ENCODE measurements around the gene LACRT.
"Not testable (repeated sequence)": the region's sequence is repeated elsewhere in the genome, so short reads cannot be mapped to it uniquely, and the experiment has no call there.

LACRT gene

GRCh38 chr12:54634795-54635194 is at the start of gene LACRT:
Gene LACRT, minus strand, starts transcription at chr12:54634895. Its CDS starts 54 bp downstream, at chr12:54634841.
- no peak for DNase-seq

GRCh38 chr12:54683398-54683797 is 48.7 kb upstream of the LACRT start:
- DNase-seq = no peak

GRCh38 chr12:54682674-54683073 is 48.0 kb upstream of the LACRT start:
- no peak for DNase-seq

- no peak for DNase-seq
Measured at GRCh38 chr12:54680374-54680773, 45.7 kb upstream of the LACRT start.

- no peak for DNase-seq
Measured at GRCh38 chr12:54678131-54678530, 43.4 kb upstream of the LACRT start.

- DNase-seq = no peak
Measured at GRCh38 chr12:54667945-54668344, 33.2 kb upstream of the LACRT start.

GRCh38 chr12:54666008-54666407 is 31.3 kb upstream of the LACRT start:
- DNase-seq = no peak

GRCh38 chr12:54665022-54665635 is 30.4 kb upstream of the LACRT start:
- not testable (repeated sequence) for DNase-seq

GRCh38 chr12:54663603-54664002 is 28.9 kb upstream of the LACRT start:
- no peak for DNase-seq

- no peak for DNase-seq
Measured at GRCh38 chr12:54662026-54662425, 27.3 kb upstream of the LACRT start.

- no peak for DNase-seq
Measured at GRCh38 chr12:54661048-54661447, 26.4 kb upstream of the LACRT start.

- no peak for DNase-seq
Measured at GRCh38 chr12:54660320-54660962, 25.7 kb upstream of the LACRT start.

- DNase-seq = peak; percentile 21 to 33
Measured at GRCh38 chr12:54658306-54659264, 23.9 kb upstream of the LACRT start.

- no peak for DNase-seq
Measured at GRCh38 chr12:54657105-54657607, 22.5 kb upstream of the LACRT start.

- DNase-seq = no peak
Measured at GRCh38 chr12:54654926-54655325, 20.2 kb upstream of the LACRT start.

GRCh38 chr12:54653025-54653424 is 18.3 kb upstream of the LACRT start:
- no peak for DNase-seq

- DNase-seq = no peak
Measured at GRCh38 chr12:54650889-54651288, 16.2 kb upstream of the LACRT start.

- DNase-seq = no peak
Measured at GRCh38 chr12:54650409-54650808, 15.7 kb upstream of the LACRT start.

GRCh38 chr12:54649825-54650224 is 15.1 kb upstream of the LACRT start:
- no peak for DNase-seq

GRCh38 chr12:54648265-54648664 is 13.6 kb upstream of the LACRT start, which contains the start of gene DCD:
Gene DCD, minus strand, starts transcription at chr12:54648365. Its CDS starts 62 bp downstream, at chr12:54648303.
- DNase-seq = no peak

GRCh38 chr12:54641554-54641953 is 6.9 kb upstream of the LACRT start:
- DNase-seq = no peak

GRCh38 chr12:54641089-54641488 is 6.4 kb upstream of the LACRT start:
- no peak for DNase-seq

GRCh38 chr12:54639112-54639511 is 4.4 kb upstream of the LACRT start:
- DNase-seq = not testable (repeated sequence)
